Hypothalamus (tissue), 51 donors: ENCODE measurements around the gene TPST1.
"Not testable (repeated sequence)": the region's sequence is repeated elsewhere in the genome, so short reads cannot be mapped to it uniquely, and the experiment has no call there.

Source experiments
- DNase-seq, 51 donors: peaks; one replicate each; lab custom pipeline; 2025; lab: John Stamatoyannopoulos, UW

The TPST1 gene

GRCh38 chr7:66204822-66205740, at the start of gene TPST1:
TSS of gene TPST1 (plus strand) at chr7:66205334. CDS start at chr7:66240426, 35,092 bp downstream.
- DNase-seq = peak; percentile 33 to 96 (median 93)

- not testable (repeated sequence) for DNase-seq
These were observed 49.1 kb upstream of the TPST1 start for GRCh38 chr7:66156035-66156434.

- DNase-seq = no peak
These were observed 48.1 kb upstream of the TPST1 start for GRCh38 chr7:66157060-66157459.

GRCh38 chr7:66162622-66163021, 42.5 kb upstream of the TPST1 start:
- no peak for DNase-seq

GRCh38 chr7:66163186-66163610, 41.9 kb upstream of the TPST1 start:
- no peak for DNase-seq

GRCh38 chr7:66164356-66164755, 40.8 kb upstream of the TPST1 start:
- no peak for DNase-seq

- no peak for DNase-seq
These were observed 37.3 kb upstream of the TPST1 start for GRCh38 chr7:66167773-66168387.

- no peak for DNase-seq
These were observed 35.5 kb upstream of the TPST1 start for GRCh38 chr7:66169616-66170015.

- no peak for DNase-seq
These were observed 34.6 kb upstream of the TPST1 start for GRCh38 chr7:66170309-66171231.

GRCh38 chr7:66172536-66173401, 32.4 kb upstream of the TPST1 start:
- DNase-seq = not testable (repeated sequence)

- no peak for DNase-seq
These were observed 31.3 kb upstream of the TPST1 start for GRCh38 chr7:66173856-66174255.

- not testable (repeated sequence) for DNase-seq
These were observed 30.1 kb upstream of the TPST1 start for GRCh38 chr7:66175006-66175405.

- DNase-seq = no peak
These were observed 28.2 kb upstream of the TPST1 start for GRCh38 chr7:66176914-66177313.

GRCh38 chr7:66178258-66178657, 26.9 kb upstream of the TPST1 start:
- no peak for DNase-seq

GRCh38 chr7:66181329-66181728, 23.8 kb upstream of the TPST1 start:
- DNase-seq = no peak

- DNase-seq = no peak
These were observed 23.3 kb upstream of the TPST1 start for GRCh38 chr7:66181845-66182244.

GRCh38 chr7:66182920-66183319, 22.2 kb upstream of the TPST1 start:
- no peak for DNase-seq

- no peak for DNase-seq
These were observed 21.4 kb upstream of the TPST1 start for GRCh38 chr7:66183700-66184099.

GRCh38 chr7:66185680-66186187, 19.4 kb upstream of the TPST1 start:
- no peak for DNase-seq

- DNase-seq = no peak
These were observed 18.1 kb upstream of the TPST1 start for GRCh38 chr7:66186991-66187390.
